ENCODE results near the gene SLC36A4. TPM values are rescaled to one million over a fixed set of nuclear protein-coding genes. Genes with fewer than 3 reads are reported as not detected.
A peak's percentile ranks its signal among the peaks of the same experiment; 100 is the strongest.
"Not testable (repeated sequence)": the region's sequence is repeated elsewhere in the genome, so short reads cannot be mapped to it uniquely, and the experiment has no call there.

The SLC36A4 gene
- 10 to 100 TPM in 1 of 2 experiments, 1 to 10 TPM in 1; 9.5 to 11.6 TPM for total RNA-seq

DNA sequence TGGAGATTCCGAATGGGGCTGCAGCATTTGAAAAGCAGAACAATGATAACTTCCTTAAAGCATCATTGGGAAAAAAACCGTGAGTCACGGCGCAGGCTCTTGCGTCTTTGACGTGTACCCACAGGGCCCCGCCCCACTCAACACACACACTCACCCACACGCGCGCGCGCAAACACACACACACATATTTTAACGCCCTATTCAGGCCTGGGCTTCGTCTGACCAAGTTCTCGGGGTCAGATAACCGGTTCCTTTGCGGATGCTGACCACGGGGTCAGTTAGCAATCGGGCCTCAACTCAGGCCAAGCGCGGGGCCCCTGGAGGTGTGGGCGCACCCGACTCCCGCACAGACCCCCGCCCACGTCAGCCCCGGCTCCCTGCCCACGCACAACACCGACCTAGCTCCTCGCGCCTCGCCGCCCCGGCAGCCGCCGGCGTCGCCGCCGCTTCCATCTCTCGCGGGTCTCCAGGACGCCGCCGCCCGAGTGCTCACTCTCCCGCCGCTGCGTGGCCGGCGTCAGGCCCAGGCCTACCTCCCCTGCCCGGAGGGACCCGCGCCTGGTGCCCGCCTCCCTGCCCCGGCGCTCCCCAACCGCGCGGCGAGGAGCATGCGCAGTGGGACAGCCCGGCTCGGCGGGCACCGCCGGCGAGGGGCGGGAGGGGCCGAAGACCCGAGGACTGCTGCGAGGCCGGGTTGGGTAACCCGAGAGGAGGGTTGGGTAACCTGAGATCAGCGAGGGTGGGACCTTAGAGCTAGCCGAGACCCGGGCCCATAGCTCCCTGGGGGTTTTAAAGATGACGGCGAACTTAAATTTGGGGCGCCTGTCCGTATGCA is at the start of gene SLC36A4:
Gene SLC36A4, minus strand, starts transcription at position 612 of the 835 bp plus-strand sequence. Its CDS starts 159 bp downstream, at position 453.
- no peaks in the 10 kb centered on the region for H3K36me3 Mint-ChIP-seq
- H3K27ac Mint-ChIP-seq, result peak within 1 kb of the TSS; percentile 89
- ATAC-seq (ENCODE audit: low read depth), result peak; percentile 92
- H3K4me1 Mint-ChIP-seq, result peaks cover 12% of the 10 kb centered on the region
- peak within 1 kb of the TSS; percentile 87 for H3K4me3 Mint-ChIP-seq
- no peaks in the 10 kb centered on the region for H3K9me3 Mint-ChIP-seq
- peak; percentile 83 for DNase-seq
- peaks cover 14% of the 10 kb centered on the region for H3K27me3 Mint-ChIP-seq
- POLR2A ChIA-PET, result interaction anchor here (0.6 to 1.4 kb wide), 3 partner anchors 324 to 543 kb away, joined by 3 to 4 read pairs (median 4); partner anchors contain the start of gene CEP295

DNA sequence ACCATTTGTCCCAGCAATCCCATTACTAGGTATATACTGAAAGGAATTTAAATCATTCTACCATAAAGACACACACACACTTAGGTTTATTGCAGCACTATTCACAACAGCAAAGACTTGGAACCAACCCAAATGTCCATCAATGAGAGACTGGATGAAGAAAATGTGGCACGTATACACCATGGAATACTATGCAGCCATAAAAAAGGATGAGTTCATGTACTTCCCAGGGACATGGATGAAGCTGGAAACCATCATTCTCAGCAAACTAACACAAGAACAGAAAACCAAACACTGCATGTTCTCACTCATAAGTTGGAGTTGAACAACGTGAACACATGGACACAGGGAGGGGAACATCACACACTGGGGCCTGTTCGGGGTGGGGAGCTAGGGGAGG is 49.0 kb upstream of the SLC36A4 start:
- H3K9me3 Mint-ChIP-seq; POLR2A ChIA-PET; H3K36me3 Mint-ChIP-seq; H3K4me3 Mint-ChIP-seq; ATAC-seq (ENCODE audit: low read depth); H3K27ac Mint-ChIP-seq; DNase-seq; H3K4me1 Mint-ChIP-seq: not testable (repeated sequence)
- peaks cover 16% of the 10 kb centered on the region for H3K27me3 Mint-ChIP-seq

- ATAC-seq (ENCODE audit: low read depth) (no peak), DNase-seq (no peak)
- POLR2A ChIA-PET, result no interaction called here
- Mint-ChIP-seq H3K27ac (no peak overlapping the region), H3K4me1 (no peaks in the 10 kb centered on the region), H3K27me3 (peaks cover 16% of the 10 kb centered on the region), H3K4me3 (no peak overlapping the region), H3K36me3 (no peaks in the 10 kb centered on the region), H3K9me3 (no peaks in the 10 kb centered on the region)
Observed at GRCh38 chr11:93244018-93244417, 46.2 kb upstream of the SLC36A4 start.

DNA sequence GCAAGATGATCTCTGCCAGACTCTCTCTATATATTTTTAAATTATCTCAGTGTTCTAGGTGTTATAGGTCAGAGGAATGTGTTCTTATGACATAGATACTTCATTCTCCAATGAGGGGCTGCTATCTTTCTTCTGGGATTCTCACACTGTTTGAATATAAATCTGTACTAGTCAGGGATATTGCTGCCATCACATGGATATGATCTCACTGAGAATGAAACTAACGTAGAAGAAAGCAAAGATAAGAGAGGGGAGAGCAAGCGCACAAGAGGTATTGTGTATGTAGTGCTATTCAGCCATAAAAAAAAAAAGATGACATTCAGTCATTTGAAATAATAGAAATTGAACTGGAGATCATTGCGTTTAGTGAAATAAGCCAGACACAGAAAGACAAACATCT is 42.2 kb upstream of the SLC36A4 start:
- H3K27ac Mint-ChIP-seq, result no peak overlapping the region
- ATAC-seq (ENCODE audit: low read depth) (no peak), DNase-seq (no peak)
- H3K4me3 Mint-ChIP-seq, result no peak overlapping the region
- H3K4me1 Mint-ChIP-seq, result no peaks in the 10 kb centered on the region
- POLR2A ChIA-PET, result no interaction called here
- peaks cover 24% of the 10 kb centered on the region for H3K27me3 Mint-ChIP-seq
- H3K9me3 Mint-ChIP-seq, result no peaks in the 10 kb centered on the region
- H3K36me3 Mint-ChIP-seq, result no peaks in the 10 kb centered on the region

DNA sequence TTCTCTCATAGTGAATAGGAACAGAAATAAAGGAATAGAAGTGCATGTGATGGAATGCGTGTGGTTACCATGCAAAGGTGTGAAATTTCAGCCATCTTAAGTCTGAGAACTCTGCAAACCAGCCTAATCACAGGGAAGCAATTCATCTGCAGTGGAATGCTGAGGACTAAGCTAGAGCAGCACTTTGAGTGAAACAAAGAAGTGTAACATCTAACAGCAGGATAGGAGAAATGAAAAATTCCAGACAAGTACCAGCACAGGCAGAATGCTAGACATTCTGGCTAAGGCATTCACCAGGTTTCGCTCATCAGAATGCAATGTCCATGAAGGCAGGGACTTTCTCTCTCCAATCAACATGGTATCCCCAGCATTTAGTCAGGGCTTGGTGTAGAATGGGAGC is 41.2 kb upstream of the SLC36A4 start:
- ATAC-seq (ENCODE audit: low read depth), result no peak
- H3K4me3 Mint-ChIP-seq, result no peak overlapping the region
- DNase-seq, result no peak
- H3K27me3 Mint-ChIP-seq, result peaks cover 20% of the 10 kb centered on the region
- H3K27ac Mint-ChIP-seq, result no peak overlapping the region
- H3K9me3 Mint-ChIP-seq, result no peaks in the 10 kb centered on the region
- H3K4me1 Mint-ChIP-seq, result no peaks in the 10 kb centered on the region
- H3K36me3 Mint-ChIP-seq, result no peaks in the 10 kb centered on the region
- POLR2A ChIA-PET, result no interaction called here

DNA sequence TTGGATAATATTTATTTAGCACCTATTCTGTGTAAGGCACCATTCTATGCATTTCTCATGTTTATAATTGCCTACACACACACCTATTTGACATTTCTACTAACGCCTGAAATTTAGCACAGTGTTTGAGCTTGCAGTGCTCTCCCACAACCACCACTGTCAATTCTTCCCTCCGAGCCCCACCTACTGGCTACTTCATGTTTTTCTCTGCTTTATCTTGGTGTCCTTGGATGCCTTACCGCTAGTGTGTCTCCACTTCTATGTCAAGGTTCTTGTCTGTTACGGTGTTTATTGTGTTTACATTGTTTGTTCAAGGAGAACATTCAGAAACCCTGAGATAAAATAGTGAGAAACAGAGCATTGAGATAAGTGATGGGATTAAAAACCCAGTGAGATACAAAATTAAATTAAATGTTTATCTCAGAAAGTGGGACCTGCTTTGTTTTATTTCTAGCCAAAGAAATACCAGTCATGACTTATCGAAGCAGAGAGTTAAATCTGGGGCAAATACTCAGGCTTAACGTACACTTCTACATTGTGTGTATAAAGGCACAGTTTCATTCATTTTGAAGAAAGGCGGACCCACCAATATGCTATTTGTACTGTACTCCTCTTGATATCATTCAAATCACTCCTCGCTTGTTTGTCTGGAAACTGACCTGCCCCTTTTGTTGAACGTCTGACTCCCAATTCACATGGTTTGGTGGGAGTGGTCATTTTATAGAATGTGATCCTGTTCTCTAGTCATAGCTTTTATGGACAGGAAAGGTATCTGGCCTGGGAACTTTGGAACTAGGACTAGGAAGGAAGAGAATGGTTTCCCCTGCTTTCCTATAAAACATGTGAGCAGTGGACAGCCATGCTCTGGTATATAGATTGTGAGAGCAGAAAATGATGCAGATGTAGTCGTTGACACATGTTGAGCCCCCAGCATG is 39.2 kb upstream of the SLC36A4 start:
- no peak for ATAC-seq (ENCODE audit: low read depth)
- H3K4me3 Mint-ChIP-seq, result no peak overlapping the region
- no peak for DNase-seq
- H3K4me1 Mint-ChIP-seq, result no peaks in the 10 kb centered on the region
- no peaks in the 10 kb centered on the region for H3K36me3 Mint-ChIP-seq
- POLR2A ChIA-PET, result no interaction called here
- peaks cover 19% of the 10 kb centered on the region for H3K27me3 Mint-ChIP-seq
- no peaks in the 10 kb centered on the region for H3K9me3 Mint-ChIP-seq
- H3K27ac Mint-ChIP-seq, result no peak overlapping the region

DNA sequence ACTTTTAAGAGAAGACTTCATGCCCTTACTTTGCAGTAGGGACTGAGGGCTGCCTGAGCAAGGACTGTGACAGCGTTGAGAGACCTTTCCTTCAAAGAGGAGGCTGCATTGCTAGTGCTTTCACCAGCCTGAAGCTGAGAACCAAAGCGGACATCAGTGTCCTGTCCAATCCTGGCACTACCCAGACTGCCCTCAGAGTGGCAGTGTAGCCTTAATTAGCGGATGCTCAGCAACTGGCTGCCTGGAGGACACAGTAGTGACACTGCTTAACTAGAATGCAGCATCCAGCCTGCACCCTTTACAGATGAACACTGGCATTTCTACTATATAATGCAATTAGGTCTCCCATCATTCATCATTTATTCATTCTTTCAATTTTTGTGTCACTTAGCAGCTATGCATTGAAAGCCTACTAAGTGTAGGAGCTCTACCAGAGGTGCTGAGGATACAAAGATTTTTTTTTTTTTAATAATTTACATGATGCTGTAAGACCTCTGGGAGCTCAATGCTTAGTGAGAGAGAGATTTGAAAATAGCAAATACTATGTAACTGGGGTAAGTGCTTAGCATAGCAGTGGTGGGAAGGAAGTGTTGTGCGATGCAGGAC is 36.9 kb upstream of the SLC36A4 start:
- peaks cover 16% of the 10 kb centered on the region for H3K27me3 Mint-ChIP-seq
- no peaks in the 10 kb centered on the region for H3K9me3 Mint-ChIP-seq
- POLR2A ChIA-PET, result no interaction called here

GRCh38 chr11:93229876-93230275 is 32.1 kb upstream of the SLC36A4 start:
- DNase-seq (no peak), ATAC-seq (ENCODE audit: low read depth) (no peak)
- POLR2A ChIA-PET, result no interaction called here
- no peak overlapping the region for H3K4me3 Mint-ChIP-seq
- no peaks in the 10 kb centered on the region for H3K36me3 Mint-ChIP-seq
- H3K27me3 Mint-ChIP-seq, result peaks cover 3% of the 10 kb centered on the region
- H3K9me3 Mint-ChIP-seq, result no peaks in the 10 kb centered on the region
- no peak overlapping the region for H3K27ac Mint-ChIP-seq
- no peaks in the 10 kb centered on the region for H3K4me1 Mint-ChIP-seq

More for the DNA sequence above, 36.9 kb upstream of the SLC36A4 start:
- no peaks in the 10 kb centered on the region for H3K36me3 Mint-ChIP-seq
- H3K4me3 Mint-ChIP-seq, result no peak overlapping the region
- DNase-seq (peak; percentile 64), ATAC-seq (ENCODE audit: low read depth) (peak; percentile 94)
- H3K4me1 Mint-ChIP-seq, result no peaks in the 10 kb centered on the region
- no peak overlapping the region for H3K27ac Mint-ChIP-seq

- DNase-seq (no peak), ATAC-seq (ENCODE audit: low read depth) (no peak)
- no peaks in the 10 kb centered on the region for H3K4me1 Mint-ChIP-seq
- peaks cover 6% of the 10 kb centered on the region for H3K27me3 Mint-ChIP-seq
- no peaks in the 10 kb centered on the region for H3K36me3 Mint-ChIP-seq
- POLR2A ChIA-PET, result no interaction called here
- no peak overlapping the region for H3K4me3 Mint-ChIP-seq
- no peak overlapping the region for H3K27ac Mint-ChIP-seq
- H3K9me3 Mint-ChIP-seq, result no peaks in the 10 kb centered on the region
Observed at GRCh38 chr11:93225662-93226061, 27.9 kb upstream of the SLC36A4 start.

DNA sequence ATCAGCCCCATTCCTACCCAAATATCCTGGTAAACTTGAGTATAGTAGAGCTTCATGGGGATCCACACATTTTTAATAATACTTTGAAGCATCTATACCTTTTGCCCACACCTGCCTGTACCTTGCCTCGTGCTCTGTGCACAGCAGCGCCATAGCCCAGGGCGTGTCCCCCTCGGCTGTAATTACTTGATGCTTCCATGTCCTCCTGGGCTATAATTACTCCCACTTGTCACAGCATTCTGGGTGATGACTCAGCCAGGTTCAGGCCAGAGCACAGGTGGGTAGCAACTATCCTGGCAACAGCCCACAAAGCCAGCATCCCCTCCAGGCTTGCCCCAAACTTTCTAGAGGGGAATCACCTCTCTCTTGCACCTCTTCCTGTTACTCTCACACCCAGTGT is 23.7 kb upstream of the SLC36A4 start:
- Mint-ChIP-seq H3K36me3 (no peaks in the 10 kb centered on the region), H3K4me1 (no peaks in the 10 kb centered on the region), H3K4me3 (no peak overlapping the region), H3K9me3 (no peaks in the 10 kb centered on the region), H3K27ac (no peak overlapping the region), H3K27me3 (peaks cover 19% of the 10 kb centered on the region)
- DNase-seq (no peak), ATAC-seq (ENCODE audit: low read depth) (no peak)
- POLR2A ChIA-PET, result no interaction called here

DNA sequence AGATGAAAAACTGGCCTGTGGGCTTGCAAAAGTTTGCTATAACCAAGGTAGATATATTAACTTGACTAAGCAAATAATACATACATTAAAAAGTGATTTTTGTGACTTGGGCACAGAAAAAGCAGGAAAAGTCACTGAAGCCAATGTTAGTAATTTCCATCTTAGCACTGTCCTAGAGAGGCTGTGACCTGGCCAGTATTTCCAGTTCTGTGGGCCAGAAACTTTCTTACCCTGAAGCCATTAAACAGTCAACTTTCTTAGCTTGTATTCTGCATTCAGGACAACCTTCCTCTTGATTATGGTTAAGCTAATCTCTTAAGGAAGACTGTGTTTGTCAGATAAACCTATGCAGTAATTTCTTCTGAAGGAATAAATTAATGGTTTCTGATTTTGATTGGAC is 22.3 kb upstream of the SLC36A4 start:
- POLR2A ChIA-PET, result no interaction called here
- Mint-ChIP-seq H3K27me3 (peaks cover 16% of the 10 kb centered on the region), H3K27ac (no peak overlapping the region), H3K36me3 (no peaks in the 10 kb centered on the region), H3K9me3 (no peaks in the 10 kb centered on the region), H3K4me1 (no peaks in the 10 kb centered on the region), H3K4me3 (no peak overlapping the region)
- ATAC-seq (ENCODE audit: low read depth), result no peak
- no peak for DNase-seq

GRCh38 chr11:93219440-93219839 is 21.6 kb upstream of the SLC36A4 start:
- no peaks in the 10 kb centered on the region for H3K36me3 Mint-ChIP-seq
- DNase-seq, result no peak
- ATAC-seq (ENCODE audit: low read depth), result no peak
- no peaks in the 10 kb centered on the region for H3K9me3 Mint-ChIP-seq
- POLR2A ChIA-PET, result no interaction called here
- no peaks in the 10 kb centered on the region for H3K4me1 Mint-ChIP-seq
- H3K27ac Mint-ChIP-seq, result no peak overlapping the region
- no peak overlapping the region for H3K4me3 Mint-ChIP-seq
- H3K27me3 Mint-ChIP-seq, result peaks cover 16% of the 10 kb centered on the region

DNA sequence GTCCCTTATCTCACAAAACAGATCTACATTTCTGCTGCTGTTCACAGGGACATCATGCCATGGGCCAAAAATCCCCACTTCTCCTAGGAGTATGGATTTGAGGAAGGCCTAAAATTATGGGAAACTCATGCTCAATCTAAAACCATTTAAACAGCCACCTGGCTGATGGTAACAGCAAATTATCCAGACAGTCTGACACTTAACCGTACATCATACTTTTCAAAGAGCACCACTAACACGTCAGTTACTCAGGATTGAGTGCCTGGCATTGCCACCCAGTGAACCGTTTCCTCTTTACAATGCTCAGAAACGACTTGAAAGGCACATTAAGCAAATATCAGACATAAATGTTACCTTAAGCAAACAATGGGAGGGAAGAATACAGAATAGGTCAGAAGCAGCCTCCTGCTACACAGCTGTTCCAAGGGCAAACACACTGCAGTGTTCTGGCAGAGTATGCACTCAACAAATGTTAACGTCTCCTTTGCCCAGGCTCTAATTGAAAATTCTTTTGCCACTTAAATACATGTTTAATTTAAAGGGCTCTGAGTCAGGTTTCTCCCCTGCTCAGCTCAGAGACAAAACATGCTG is 18.8 kb upstream of the SLC36A4 start:
- no peaks in the 10 kb centered on the region for H3K9me3 Mint-ChIP-seq
- peaks cover 16% of the 10 kb centered on the region for H3K27me3 Mint-ChIP-seq
- ATAC-seq (ENCODE audit: low read depth), result no peak
- H3K27ac Mint-ChIP-seq, result no peak overlapping the region
- POLR2A ChIA-PET, result no interaction called here
- no peak overlapping the region for H3K4me3 Mint-ChIP-seq
- no peaks in the 10 kb centered on the region for H3K4me1 Mint-ChIP-seq
- H3K36me3 Mint-ChIP-seq, result no peaks in the 10 kb centered on the region
- DNase-seq, result no peak

Measured in activated naive CD8-positive, alpha-beta T cell treated with anti-CD3 and anti-CD28 coated beads, Interleukin-2, amount 10 ng/mL, durations not matched to agents 7 days and 5 days (primary cell).